Measurements from ENCODE around the gene PTPN4.

- TF ChIP-seq POLR2A (IDR thresholded peaks at IDR 0.05), result no peak
- TF ChIP-seq, protein P1, sequence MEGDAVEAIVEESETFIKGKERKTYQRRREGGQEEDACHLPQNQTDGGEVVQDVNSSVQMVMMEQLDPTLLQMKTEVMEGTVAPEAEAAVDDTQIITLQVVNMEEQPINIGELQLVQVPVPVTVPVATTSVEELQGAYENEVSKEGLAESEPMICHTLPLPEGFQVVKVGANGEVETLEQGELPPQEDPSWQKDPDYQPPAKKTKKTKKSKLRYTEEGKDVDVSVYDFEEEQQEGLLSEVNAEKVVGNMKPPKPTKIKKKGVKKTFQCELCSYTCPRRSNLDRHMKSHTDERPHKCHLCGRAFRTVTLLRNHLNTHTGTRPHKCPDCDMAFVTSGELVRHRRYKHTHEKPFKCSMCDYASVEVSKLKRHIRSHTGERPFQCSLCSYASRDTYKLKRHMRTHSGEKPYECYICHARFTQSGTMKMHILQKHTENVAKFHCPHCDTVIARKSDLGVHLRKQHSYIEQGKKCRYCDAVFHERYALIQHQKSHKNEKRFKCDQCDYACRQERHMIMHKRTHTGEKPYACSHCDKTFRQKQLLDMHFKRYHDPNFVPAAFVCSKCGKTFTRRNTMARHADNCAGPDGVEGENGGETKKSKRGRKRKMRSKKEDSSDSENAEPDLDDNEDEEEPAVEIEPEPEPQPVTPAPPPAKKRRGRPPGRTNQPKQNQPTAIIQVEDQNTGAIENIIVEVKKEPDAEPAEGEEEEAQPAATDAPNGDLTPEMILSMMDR (IDR thresholded peaks at IDR 0.05), result no peak
- no peak for TF ChIP-seq EP300 (IDR thresholded peaks at IDR 0.05)
Observed at GRCh38 chr2:119910566-119910965, 150.8 kb downstream of the PTPN4 start.

Measured in ovary (tissue), 3 donors.